H9 (cell line): Measurements from ENCODE around the gene MDK. TPM values are rescaled to one million over a fixed set of nuclear protein-coding genes. Genes with fewer than 3 reads are reported as not detected.

Experiments used
- DNase-seq: peaks from one replicate; pipeline ENCODE4 v3.0.0-alpha.2; 2017
- H2AFZ ChIP-seq: one replicate; pipeline ENCODE4 v1.6.1; 2013; ENCODE audit warnings: mild to moderate bottlenecking, low read length, control low read depth, moderate library complexity
- H2AK5ac ChIP-seq: 2 replicates; pipeline ENCODE4 v1.6.1; 2013; ENCODE audit warnings: low read length, control low read depth, mixed read lengths; ENCODE audit not compliant: insufficient read length
- H2BK120ac ChIP-seq: one replicate; pipeline ENCODE4 v1.6.1; 2013; ENCODE audit warnings: low read depth, mild to moderate bottlenecking, low read length, control low read depth, inconsistent platforms; ENCODE audit not compliant: poor library complexity, severe bottlenecking
- H2BK12ac ChIP-seq: 2 replicates; pipeline ENCODE4 v1.6.1; 2013; ENCODE audit warnings: low read length, control low read depth, mixed read lengths, low read depth; ENCODE audit not compliant: insufficient read length
- H2BK15ac ChIP-seq: 2 replicates; pipeline ENCODE4 v1.6.1; 2013; ENCODE audit warnings: low read depth, low read length, control low read depth
- H2BK20ac ChIP-seq: one replicate; pipeline ENCODE4 v1.6.1; 2013; ENCODE audit warnings: low read depth, mild to moderate bottlenecking, low read length, control low read depth, inconsistent platforms; ENCODE audit not compliant: poor library complexity, severe bottlenecking
- H2BK5ac ChIP-seq: 2 replicates; pipeline ENCODE4 v1.6.1; 2013; ENCODE audit warnings: low read length, control low read depth, mixed read lengths; ENCODE audit not compliant: insufficient read length
- H3K14ac ChIP-seq: 2 replicates; pipeline ENCODE4 v1.6.1; 2013; ENCODE audit warnings: low read length, control low read depth; ENCODE audit not compliant: insufficient read depth
- H3K18ac ChIP-seq: 2 replicates; pipeline ENCODE4 v1.6.1; 2013; ENCODE audit warnings: low read depth, mild to moderate bottlenecking, mixed read lengths, low read length, control low read depth; ENCODE audit not compliant: insufficient read length
- H3K23ac ChIP-seq: 2 replicates; pipeline ENCODE4 v1.6.1; 2013; ENCODE audit warnings: low read length, control low read depth, mixed read lengths, low read depth; ENCODE audit not compliant: insufficient read length
- H3K23me2 ChIP-seq: 2 replicates; pipeline ENCODE4 v1.6.1; 2013; ENCODE audit warnings: low read depth, mild to moderate bottlenecking, mixed read lengths, low read length, control low read depth; ENCODE audit not compliant: insufficient read length, poor library complexity, severe bottlenecking
- H3K27ac ChIP-seq: 2 replicates; pipeline ENCODE4 v1.5.1; 2013; ENCODE audit warnings: low read length, control low read depth, mixed read lengths, low read depth; ENCODE audit not compliant: insufficient read length
- H3K27me3 ChIP-seq: 2 replicates; pipeline ENCODE4 v1.6.1; 2013; ENCODE audit warnings: low read length, control low read depth, inconsistent platforms; ENCODE audit not compliant: insufficient read depth
- H3K4ac ChIP-seq: 2 replicates; pipeline ENCODE4 v1.6.1; 2013; ENCODE audit warnings: low read depth, mild to moderate bottlenecking, control low read depth, inconsistent platforms, low read length, moderate library complexity
- H3K4me1 ChIP-seq: 2 replicates; pipeline ENCODE4 v1.6.1; 2013; ENCODE audit warnings: low read length, control low read depth, inconsistent platforms; ENCODE audit not compliant: insufficient read depth
- H3K4me2 ChIP-seq: 2 replicates; pipeline ENCODE4 v1.6.1; 2013; ENCODE audit warnings: low read length, control low read depth, mixed read lengths; ENCODE audit not compliant: insufficient read length, insufficient read depth
- H3K56ac ChIP-seq: 2 replicates; pipeline ENCODE4 v1.6.1; 2013; ENCODE audit warnings: low read depth, mild to moderate bottlenecking, mixed read lengths, low read length, control low read depth; ENCODE audit not compliant: insufficient read length
- H3K79me1 ChIP-seq: 2 replicates; pipeline ENCODE4 v1.6.1; 2013; ENCODE audit warnings: low read depth, mild to moderate bottlenecking, moderate library complexity, low read length, control low read depth, inconsistent platforms; ENCODE audit not compliant: insufficient read depth, poor library complexity, severe bottlenecking
- H3K79me2 ChIP-seq: 2 replicates; pipeline ENCODE4 v1.6.1; 2013; ENCODE audit warnings: low read length, control low read depth, inconsistent platforms; ENCODE audit not compliant: insufficient read depth
- H3K9ac ChIP-seq: 2 replicates; pipeline ENCODE4 v1.6.1; 2013; ENCODE audit warnings: low read length, control low read depth, mixed read lengths; ENCODE audit not compliant: insufficient read length; ENCODE audit errors: extremely low read depth
- H3K9me3 ChIP-seq: one replicate; pipeline ENCODE4 v1.6.1; 2013; ENCODE audit warnings: low read depth, low read length, inconsistent platforms; ENCODE audit not compliant: control insufficient read depth
- H3T11ph ChIP-seq: one replicate; pipeline ENCODE4 v1.6.1; 2013; ENCODE audit warnings: mild to moderate bottlenecking, low read length, control low read depth, inconsistent platforms
- H4K20me1 ChIP-seq: one replicate; pipeline ENCODE4 v1.6.1; 2013; ENCODE audit not compliant: control insufficient read depth, insufficient read length, insufficient read depth
- H4K5ac ChIP-seq: 2 replicates; pipeline ENCODE4 v1.6.1; 2013; ENCODE audit warnings: low read depth, mild to moderate bottlenecking, mixed read lengths, low read length, control low read depth; ENCODE audit not compliant: insufficient read length
- H4K8ac ChIP-seq: replicated peaks from 2 replicates; pipeline ENCODE4 v1.6.1; 2013; ENCODE audit warnings: low read length, control low read depth, mixed read lengths, low read depth; ENCODE audit not compliant: insufficient read length
- H4K91ac ChIP-seq: 2 replicates; pipeline ENCODE4 v1.6.1; 2013; ENCODE audit warnings: low read depth, mild to moderate bottlenecking, moderate library complexity, mixed read lengths, low read length, control low read depth; ENCODE audit not compliant: insufficient read length
- H3K27ac Mint-ChIP-seq, 3 experiments: 2 replicates in 2 of 3; 3 replicates in 1 of 3; pipeline ENCODE4 v1.8.0; 2020 to 2021; ENCODE audit warnings: mixed read lengths in 3 of 3, mild to moderate bottlenecking in 1 of 3, moderate library complexity in 1 of 3
- H3K27me3 Mint-ChIP-seq: 2 replicates; pipeline ENCODE4 v1.8.0; 2021; ENCODE audit warnings: low read depth, mild to moderate bottlenecking, moderate library complexity, mixed read lengths
- H3K36me3 Mint-ChIP-seq, 3 experiments: 2 replicates in 2 of 3; 3 replicates in 1 of 3; pipeline ENCODE4 v1.8.0; 2020 to 2021; ENCODE audit warnings: low read depth in 3 of 3, mixed read lengths in 3 of 3; ENCODE audit not compliant: insufficient read depth in 1 of 3
- H3K4me1 Mint-ChIP-seq, 2 experiments: 2 replicates each; pipeline ENCODE4 v1.8.0; 2020; ENCODE audit warnings: mixed read lengths in 2 of 2
- H3K4me3 Mint-ChIP-seq, 2 experiments: 2 replicates in 1 of 2; 3 replicates in 1 of 2; pipeline ENCODE4 v1.8.0; 2020 to 2021; ENCODE audit warnings: mild to moderate bottlenecking in 2 of 2, mixed read lengths in 2 of 2, moderate library complexity in 1 of 2
- H3K9me3 Mint-ChIP-seq, 2 experiments: 2 replicates in 1 of 2; 3 replicates in 1 of 2; pipeline ENCODE4 v1.8.0; 2020; ENCODE audit warnings: mild to moderate bottlenecking in 2 of 2, mixed read lengths in 2 of 2, moderate library complexity in 1 of 2
- WGBS: extraction: QIAGEN DNeasy Blood & Tissue Kit; methylation state at CpG from one replicate; pipeline ENCODE4 v1.1.7; 2013; ENCODE audit warnings: missing lambda C conversion rate, low lambda C conversion rate, mixed read lengths; ENCODE audit not compliant: insufficient read length; ENCODE audit errors: extremely low coverage; 5-methylcytosine and 5-hydroxymethylcytosine counted together
- total RNA-seq: library from RNA; stranded (reverse); gene quantifications from 2 replicates; pipeline ENCODE4 v1.2.1, GENCODE V29; 2021
- TF ChIP-seq, protein P1 (sequence below): fragments of 200-600 bp; sonication (generic); conservative IDR thresholded peaks from 3 replicates; pipeline ENCODE4 v1.8.0; 2021; ENCODE audit warnings: antibody characterized with exemption, mild to moderate bottlenecking

Gene MDK
- total RNA-seq, 1 experiment from 2014 or later = 392 TPM

DNA sequence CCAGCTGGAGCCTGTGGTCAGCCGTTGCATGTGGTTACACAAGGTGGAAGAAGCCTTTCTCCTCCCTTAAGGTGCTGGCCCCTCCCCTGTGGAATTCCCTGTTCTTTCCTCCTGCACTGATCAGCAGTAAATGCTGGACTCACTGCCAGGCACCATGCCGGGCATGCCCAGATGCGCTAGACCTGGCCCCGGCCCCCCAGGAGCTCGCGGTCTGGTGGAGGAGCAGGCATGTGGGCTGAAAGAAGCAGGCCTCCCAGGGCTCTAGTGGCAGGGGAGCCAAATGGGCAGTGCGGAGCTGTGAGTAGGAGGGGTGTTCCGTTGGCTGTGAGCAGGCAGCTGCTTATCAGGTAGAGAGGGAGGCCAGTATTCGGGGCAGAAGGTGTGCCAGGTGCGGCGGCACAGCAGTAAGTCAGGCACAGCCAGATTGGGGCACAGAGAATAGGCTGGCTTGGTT lies 24.0 kb upstream of the MDK start:
- Histone ChIP-seq H3K9ac (no peak overlapping the region), H2AK5ac (no peak overlapping the region), H3K4me1 (no peaks in the 10 kb centered on the region; the same call in 1 of the 2 replicates), H2BK12ac (no peak overlapping the region), H3K79me1 (peaks cover 6% of the 10 kb centered on the region), H3K56ac (no peak overlapping the region), H3K18ac (no peak overlapping the region), H3K4me2 (no peak overlapping the region), H2BK20ac (no peak overlapping the region), H2BK5ac (no peak overlapping the region), H4K20me1 (no peaks in the 10 kb centered on the region), H4K91ac (no peak overlapping the region), H3K9me3 (no peaks in the 10 kb centered on the region), H3K23me2 (no peaks in the 10 kb centered on the region), H4K8ac (no peak overlapping the region), H2BK15ac (no peak overlapping the region), H3T11ph (no peak overlapping the region), H3K27ac (no peak overlapping the region), H4K5ac (no peak overlapping the region), H2AFZ (no peak overlapping the region), H3K79me2 (peaks cover 2% of the 10 kb centered on the region; the same call in 1 of the 2 replicates), H3K14ac (no peak overlapping the region; the same call in 1 of the 2 replicates), H3K27me3 (no peaks in the 10 kb centered on the region), H3K23ac (no peak overlapping the region), H3K4ac (no peak overlapping the region), H2BK120ac (no peak overlapping the region)
- Mint-ChIP-seq H3K27ac (peak overlapping the region; percentile 34 to 91 (median 82); a peak in 5 of 7 replicates), H3K4me3 (peak overlapping the region in 1 of 2 experiments; percentile 16; a peak in 1 of 5 replicates), H3K4me1 (peaks cover 46 to 64% of the 10 kb centered on the region in 2 experiments), H3K9me3 (no peaks in the 10 kb centered on the region), H3K36me3 (peaks cover 0 to 9% (median 2%) of the 10 kb centered on the region in 3 experiments; a peak in 3 of 7 replicates), H3K27me3 (no peaks in the 10 kb centered on the region)
- no CpG with 5 or more reads among the region's 11 CpGs for WGBS
- no peak for DNase-seq
- TF ChIP-seq, protein P1, sequence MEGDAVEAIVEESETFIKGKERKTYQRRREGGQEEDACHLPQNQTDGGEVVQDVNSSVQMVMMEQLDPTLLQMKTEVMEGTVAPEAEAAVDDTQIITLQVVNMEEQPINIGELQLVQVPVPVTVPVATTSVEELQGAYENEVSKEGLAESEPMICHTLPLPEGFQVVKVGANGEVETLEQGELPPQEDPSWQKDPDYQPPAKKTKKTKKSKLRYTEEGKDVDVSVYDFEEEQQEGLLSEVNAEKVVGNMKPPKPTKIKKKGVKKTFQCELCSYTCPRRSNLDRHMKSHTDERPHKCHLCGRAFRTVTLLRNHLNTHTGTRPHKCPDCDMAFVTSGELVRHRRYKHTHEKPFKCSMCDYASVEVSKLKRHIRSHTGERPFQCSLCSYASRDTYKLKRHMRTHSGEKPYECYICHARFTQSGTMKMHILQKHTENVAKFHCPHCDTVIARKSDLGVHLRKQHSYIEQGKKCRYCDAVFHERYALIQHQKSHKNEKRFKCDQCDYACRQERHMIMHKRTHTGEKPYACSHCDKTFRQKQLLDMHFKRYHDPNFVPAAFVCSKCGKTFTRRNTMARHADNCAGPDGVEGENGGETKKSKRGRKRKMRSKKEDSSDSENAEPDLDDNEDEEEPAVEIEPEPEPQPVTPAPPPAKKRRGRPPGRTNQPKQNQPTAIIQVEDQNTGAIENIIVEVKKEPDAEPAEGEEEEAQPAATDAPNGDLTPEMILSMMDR = no peak
